Omental fat pad (tissue), 4 donors: Measurements from ENCODE around the gene PTTG2. TPM values are rescaled to one million over a fixed set of nuclear protein-coding genes. Genes with fewer than 3 reads are reported as not detected.

ENCODE experiments used
- ATAC-seq: fragments of 150-250 bp; one replicate; pipeline ENCODE4 v1.9.1; 2016; ENCODE audit warnings: mild to moderate bottlenecking, moderate library complexity; ENCODE audit not compliant: low FRiP score
- DNase-seq: peaks from one replicate; pipeline ENCODE4 v3.0.0-alpha.2; 2019; ENCODE audit warnings: low spot score
- total RNA-seq, 4 donors: library from RNA; depleted of rRNA; stranded (reverse); fragments of >200 nt; gene quantifications; one replicate each; pipeline ENCODE4 v1.1.0, GENCODE V29; 2016
- TF ChIP-seq, protein P1 (sequence below), 3 donors: fragments of 450-650 bp; IDR thresholded peaks; one replicate each; pipeline ENCODE4 v1.5.1; 2016 to 2017; ENCODE audit warnings: antibody characterized with exemption in 3 of 3, mild to moderate bottlenecking in 3 of 3, moderate library complexity in 2 of 3

PTTG2 gene
- total RNA-seq, 4 donors from 2014 or later: 3.6 TPM; not detected in 3

DNA sequence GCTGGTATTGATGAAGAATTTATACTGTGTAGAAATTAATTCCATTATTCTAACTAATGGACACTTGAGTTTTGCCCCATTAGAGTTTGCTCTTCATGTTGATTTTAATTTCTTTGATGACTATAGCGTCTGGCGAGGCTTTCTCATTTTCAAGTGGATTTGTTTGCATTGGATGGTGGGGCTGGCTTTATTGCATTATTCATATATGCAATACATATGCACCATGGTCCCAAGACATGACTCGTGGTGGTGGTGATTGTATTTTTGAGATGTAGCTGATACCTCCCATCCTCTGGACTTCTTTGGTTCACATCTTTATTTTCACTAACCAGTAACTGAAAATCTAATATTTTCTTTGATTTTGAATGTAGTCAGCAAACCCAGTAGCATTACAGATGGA lies 39.8 kb downstream of the PTTG2 start:
- DNase-seq (no peak), ATAC-seq (no peak)
- TF ChIP-seq, protein P1, sequence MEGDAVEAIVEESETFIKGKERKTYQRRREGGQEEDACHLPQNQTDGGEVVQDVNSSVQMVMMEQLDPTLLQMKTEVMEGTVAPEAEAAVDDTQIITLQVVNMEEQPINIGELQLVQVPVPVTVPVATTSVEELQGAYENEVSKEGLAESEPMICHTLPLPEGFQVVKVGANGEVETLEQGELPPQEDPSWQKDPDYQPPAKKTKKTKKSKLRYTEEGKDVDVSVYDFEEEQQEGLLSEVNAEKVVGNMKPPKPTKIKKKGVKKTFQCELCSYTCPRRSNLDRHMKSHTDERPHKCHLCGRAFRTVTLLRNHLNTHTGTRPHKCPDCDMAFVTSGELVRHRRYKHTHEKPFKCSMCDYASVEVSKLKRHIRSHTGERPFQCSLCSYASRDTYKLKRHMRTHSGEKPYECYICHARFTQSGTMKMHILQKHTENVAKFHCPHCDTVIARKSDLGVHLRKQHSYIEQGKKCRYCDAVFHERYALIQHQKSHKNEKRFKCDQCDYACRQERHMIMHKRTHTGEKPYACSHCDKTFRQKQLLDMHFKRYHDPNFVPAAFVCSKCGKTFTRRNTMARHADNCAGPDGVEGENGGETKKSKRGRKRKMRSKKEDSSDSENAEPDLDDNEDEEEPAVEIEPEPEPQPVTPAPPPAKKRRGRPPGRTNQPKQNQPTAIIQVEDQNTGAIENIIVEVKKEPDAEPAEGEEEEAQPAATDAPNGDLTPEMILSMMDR (IDR thresholded peaks at IDR 0.05): no peak

DNA sequence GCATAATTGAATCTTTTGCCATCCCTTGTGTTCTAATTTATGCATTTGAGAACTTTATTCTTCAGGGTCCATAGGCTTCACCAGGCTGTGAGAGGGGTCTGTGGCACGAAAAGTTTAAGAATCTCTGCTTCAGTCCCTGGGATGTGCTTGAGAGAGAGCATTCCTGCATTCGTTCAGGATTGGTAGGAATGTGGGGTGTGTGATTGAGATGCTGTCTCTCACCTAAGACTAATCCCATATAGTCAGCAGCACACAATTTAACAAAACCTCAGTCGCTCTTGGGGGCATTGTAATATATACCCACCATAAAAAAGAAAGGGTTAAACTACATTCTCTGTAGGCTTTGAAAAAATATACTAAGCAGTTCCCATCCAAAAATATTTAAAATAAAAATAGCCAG lies 41.7 kb downstream of the PTTG2 start:
- TF ChIP-seq, protein P1 (IDR thresholded peaks at IDR 0.05): no peak
- DNase-seq (no peak), ATAC-seq (no peak)

DNA sequence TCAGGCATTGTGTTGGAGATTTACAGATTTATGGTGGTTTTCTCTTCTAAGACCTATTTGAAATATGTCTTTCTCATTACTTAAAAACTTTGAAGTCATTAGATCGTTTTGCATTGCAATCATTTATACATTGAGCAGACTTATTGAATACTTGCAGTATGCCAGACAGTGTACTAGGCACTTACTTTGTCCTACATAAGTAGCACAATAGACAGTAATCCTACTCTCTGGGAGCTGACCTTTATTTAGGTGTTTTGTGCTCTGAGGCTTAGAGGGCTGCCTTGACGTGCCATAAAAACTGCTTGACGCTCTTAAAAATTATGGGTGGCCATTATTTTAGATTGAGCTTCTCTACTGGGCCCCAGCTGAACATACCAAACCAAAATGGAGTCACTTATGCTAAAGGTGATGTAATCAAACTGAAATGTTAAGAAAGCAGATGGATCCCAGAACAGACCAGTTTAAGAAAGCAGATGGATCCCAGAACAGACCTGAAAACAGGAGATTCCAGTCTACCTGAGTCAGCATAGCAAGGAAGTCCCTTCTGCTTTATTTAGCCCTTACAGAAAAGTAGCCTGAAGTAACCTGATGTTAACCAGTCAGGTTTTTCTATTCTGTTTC lies 42.4 kb downstream of the PTTG2 start:
- TF ChIP-seq, protein P1 (IDR thresholded peaks at IDR 0.05): no peak
- DNase-seq: no peak
- ATAC-seq: no peak

DNA sequence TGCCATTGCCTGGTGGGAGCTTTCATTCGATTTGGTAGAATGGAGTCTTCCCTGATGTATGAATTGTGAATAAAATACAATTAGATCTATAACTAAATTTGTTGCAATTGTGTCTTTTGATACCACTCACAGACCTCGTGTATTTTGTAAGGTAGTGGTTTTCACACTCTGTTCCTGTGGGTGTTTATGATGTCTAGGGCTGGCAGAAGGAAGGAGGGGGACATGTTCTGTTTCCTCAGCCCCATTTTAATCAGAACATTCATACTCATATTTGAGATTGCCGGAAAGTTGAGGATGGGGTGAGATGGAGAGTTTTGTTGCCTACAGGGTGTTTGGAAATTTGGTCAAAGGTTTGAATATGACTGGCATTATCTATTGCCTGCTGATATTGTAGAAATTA lies 42.9 kb downstream of the PTTG2 start:
- ATAC-seq: no peak
- DNase-seq: no peak
- TF ChIP-seq, protein P1 (IDR thresholded peaks at IDR 0.05): no peak

DNA sequence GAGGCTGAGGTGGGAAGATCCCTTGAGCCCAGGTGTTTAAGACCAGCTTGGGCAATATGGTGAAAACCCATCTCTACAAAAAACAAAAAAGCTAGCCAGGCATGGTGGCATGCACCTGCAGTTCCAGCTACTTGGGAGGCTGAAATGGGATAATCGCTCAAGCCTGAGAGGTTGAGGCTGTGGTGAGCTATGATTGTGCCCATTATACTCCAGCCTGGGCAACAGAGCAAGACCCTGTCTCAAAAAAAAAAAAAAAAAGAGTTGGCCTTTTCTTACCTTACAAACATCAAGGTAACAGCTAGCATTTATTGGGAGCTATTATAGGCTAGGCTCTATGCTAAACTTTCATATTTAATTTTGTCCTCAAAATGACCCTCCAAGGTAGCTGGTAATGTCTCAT lies 43.4 kb downstream of the PTTG2 start:
- no peak for ATAC-seq
- DNase-seq: no peak
- TF ChIP-seq, protein P1 (IDR thresholded peaks at IDR 0.05): no peak

DNA sequence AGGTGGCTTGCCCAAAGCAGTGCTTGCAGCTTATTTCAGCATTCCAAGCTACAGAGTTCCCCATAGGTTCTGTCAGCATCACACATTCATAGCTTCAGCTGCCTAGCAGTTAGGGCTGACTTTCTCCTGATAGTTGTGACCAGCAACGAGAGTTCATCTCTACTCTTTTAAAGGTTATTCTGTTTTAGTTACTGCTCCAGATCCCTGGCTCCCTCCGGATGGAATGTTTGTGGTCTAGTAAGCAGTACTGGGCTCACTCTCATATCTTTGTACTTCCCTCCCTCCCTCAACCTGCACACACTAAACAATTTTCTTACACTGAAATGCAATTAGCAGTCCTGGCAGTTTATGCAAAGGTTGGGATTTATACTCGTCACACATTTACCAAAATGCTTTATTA lies 43.9 kb downstream of the PTTG2 start:
- DNase-seq (no peak), ATAC-seq (no peak)
- TF ChIP-seq, protein P1 (IDR thresholded peaks at IDR 0.05): no peak

DNA sequence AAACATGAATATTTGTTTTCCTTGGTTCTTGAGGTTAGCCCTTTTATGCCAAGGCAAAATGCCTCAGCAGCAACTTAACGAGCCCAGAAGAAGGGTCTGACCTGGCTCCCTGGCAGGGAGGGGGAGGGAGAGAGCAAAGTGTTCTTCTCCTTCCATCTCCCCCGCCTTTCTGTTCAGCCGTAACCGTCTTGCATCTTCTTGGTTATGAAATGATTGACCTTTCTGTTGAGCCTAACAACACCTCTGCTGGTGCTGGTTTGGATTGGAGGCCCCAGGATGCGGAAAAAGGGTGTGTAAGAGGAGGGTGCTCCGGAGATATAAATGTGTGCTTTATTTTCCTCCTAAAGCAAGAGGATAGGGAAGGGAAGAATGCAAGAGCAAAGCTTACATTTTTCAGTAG lies 44.7 kb downstream of the PTTG2 start:
- TF ChIP-seq, protein P1 (IDR thresholded peaks at IDR 0.05): no peak
- DNase-seq (no peak), ATAC-seq (no peak)
